ENCODE data around the gene CEP63.
"Not testable (repeated sequence)": the region's sequence is repeated elsewhere in the genome, so short reads cannot be mapped to it uniquely, and the experiment has no call there.

CEP63 gene

DNA sequence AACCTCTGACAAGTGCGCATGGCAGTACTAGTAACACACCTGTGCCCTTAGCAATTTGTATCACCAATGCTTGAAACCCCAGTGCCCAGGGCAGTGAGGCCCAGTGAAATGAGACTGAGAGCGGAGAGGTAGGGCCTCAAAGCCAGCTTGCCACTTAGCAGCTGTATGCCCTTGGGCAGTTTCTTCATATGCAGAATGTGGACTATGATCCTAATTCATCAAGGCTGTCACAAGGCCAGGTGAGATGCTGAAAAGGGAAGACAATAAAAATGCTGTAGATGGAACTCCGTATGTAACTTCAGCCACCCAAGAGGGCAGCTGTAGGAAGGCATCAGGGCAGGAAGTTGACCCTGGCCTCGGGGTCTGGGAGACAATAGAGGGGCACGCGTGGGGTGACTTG lies 90.6 kb downstream of the CEP63 start:
- H3K4me3 ChIP-seq (ENCODE audit: low read depth, low read length) = no peak overlapping the region
- TF ChIP-seq, protein P1, sequence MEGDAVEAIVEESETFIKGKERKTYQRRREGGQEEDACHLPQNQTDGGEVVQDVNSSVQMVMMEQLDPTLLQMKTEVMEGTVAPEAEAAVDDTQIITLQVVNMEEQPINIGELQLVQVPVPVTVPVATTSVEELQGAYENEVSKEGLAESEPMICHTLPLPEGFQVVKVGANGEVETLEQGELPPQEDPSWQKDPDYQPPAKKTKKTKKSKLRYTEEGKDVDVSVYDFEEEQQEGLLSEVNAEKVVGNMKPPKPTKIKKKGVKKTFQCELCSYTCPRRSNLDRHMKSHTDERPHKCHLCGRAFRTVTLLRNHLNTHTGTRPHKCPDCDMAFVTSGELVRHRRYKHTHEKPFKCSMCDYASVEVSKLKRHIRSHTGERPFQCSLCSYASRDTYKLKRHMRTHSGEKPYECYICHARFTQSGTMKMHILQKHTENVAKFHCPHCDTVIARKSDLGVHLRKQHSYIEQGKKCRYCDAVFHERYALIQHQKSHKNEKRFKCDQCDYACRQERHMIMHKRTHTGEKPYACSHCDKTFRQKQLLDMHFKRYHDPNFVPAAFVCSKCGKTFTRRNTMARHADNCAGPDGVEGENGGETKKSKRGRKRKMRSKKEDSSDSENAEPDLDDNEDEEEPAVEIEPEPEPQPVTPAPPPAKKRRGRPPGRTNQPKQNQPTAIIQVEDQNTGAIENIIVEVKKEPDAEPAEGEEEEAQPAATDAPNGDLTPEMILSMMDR (IDR thresholded peaks at IDR 0.05; ENCODE audit: insufficient read depth, low read depth, low read length, missing control alignments) = no peak
- DNase-seq (ENCODE audit: low read depth) = no peak

DNA sequence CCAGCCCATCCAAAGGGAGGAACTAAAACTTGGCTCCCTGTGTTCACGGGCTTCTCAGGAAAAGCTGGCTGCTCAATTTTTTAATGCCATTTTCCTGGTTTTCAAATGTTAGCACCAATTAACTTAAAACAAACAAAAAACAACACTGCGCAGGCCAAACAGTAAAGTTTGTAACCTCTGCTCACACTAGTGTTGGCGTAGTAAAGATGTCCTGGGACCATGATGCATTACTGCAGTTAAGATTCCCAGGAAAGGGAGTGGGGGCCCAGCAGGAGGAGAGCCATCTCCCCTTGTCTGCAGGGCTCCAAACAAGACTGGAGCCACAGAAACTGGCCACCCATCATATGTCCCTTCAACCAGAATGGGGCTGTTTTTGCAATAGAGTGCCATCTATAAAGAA lies 91.0 kb downstream of the CEP63 start:
- DNase-seq (ENCODE audit: low read depth) = no peak
- TF ChIP-seq, protein P1 (IDR thresholded peaks at IDR 0.05; ENCODE audit: insufficient read depth, low read depth, low read length, missing control alignments) = no peak
- no peak overlapping the region for H3K4me3 ChIP-seq (ENCODE audit: low read depth, low read length)

DNA sequence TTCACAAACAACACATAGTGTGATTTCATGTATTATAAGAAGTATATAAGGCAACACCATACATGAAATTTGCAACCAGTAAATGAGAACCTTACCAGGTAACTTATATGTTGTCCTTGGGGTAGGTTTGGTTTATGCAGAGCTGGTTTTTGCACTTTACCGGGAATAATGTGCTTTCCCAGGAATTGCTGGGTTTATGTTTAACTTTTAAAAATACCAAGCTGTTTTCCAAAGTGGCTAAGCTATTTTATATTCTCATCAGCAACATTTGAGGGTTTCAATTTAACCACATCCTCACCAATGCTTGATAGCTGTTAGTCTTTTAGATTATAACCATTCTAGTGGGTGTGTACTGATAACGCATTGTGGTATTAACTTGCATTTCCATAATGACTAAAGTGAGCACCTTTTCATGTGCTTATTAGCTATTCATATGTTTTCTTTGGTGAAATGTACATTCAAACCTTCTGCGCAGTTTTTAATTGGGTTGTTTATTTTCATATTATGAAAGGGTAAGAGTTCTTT lies 93.3 kb downstream of the CEP63 start:
- DNase-seq (ENCODE audit: low read depth) = no peak
- TF ChIP-seq, protein P1 (IDR thresholded peaks at IDR 0.05; ENCODE audit: insufficient read depth, low read depth, low read length, missing control alignments) = no peak
- H3K4me3 ChIP-seq (ENCODE audit: low read depth, low read length) = no peak overlapping the region

DNA sequence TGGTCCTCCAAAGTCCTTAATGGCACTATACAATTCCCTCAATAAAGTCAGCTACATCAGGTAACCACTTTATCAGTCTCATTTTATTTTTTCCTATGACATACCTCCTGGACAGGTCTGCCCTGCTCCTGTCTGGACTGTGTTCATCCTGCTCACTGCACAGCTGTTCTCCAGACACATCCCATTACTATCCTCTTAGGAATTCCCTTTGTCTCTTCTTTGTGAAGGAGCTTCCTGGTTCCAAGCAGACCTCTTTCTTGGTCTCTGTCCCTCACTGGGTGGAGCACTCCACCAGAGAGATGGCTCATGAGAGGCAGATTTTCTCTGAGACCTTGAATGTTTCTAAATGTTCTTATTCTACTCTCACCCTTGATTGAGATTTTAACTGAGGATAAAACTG lies 104.9 kb downstream of the CEP63 start:
- TF ChIP-seq, protein P1 (IDR thresholded peaks at IDR 0.05; ENCODE audit: insufficient read depth, low read depth, low read length, missing control alignments) = no peak
- no peak overlapping the region for H3K4me3 ChIP-seq (ENCODE audit: low read depth, low read length)
- DNase-seq (ENCODE audit: low read depth) = no peak

DNA sequence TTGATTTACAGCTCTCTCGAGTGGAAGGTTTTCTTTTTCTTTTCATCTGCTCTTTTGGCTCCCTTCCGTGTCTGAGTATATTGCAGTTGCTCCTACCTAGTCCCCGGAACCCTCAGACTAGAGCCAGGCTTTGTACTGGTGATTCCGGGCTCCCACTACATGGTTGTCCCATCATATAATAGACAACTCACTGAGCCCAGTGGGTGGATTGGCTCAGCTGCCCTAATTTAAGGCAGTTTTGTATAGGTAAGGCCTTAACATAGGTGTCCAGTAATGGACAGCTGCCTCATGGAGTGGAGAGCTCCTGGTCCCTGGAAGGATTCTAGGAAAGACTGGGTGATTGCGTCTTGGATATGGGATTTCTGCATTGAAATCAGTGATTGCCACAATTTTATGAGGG lies 106.9 kb downstream of the CEP63 start:
- TF ChIP-seq, protein P1 (IDR thresholded peaks at IDR 0.05; ENCODE audit: insufficient read depth, low read depth, low read length, missing control alignments) = no peak
- H3K4me3 ChIP-seq (ENCODE audit: low read depth, low read length) = no peak overlapping the region
- DNase-seq (ENCODE audit: low read depth) = no peak

DNA sequence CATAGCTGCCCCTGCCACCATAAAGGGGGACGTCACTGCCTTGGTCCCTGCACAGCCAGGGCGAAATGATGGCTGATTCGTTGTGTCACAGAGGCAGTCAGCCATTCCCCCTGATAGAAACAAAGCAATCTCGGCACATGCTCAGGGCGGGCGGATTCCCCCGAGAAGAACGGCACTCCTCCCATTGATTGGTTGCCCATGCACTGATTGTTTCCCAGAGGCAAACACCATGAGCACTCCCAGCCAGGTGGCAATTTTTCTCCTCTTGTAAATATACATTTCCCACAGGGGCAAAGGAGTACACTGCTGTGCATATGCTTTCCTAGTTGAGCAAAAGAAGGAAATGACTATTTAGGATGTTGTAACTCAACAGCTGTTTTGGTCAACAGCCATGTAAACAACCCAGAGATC lies 108.5 kb downstream of the CEP63 start:
- no peak for DNase-seq (ENCODE audit: low read depth)
- no peak overlapping the region for H3K4me3 ChIP-seq (ENCODE audit: low read depth, low read length)
- TF ChIP-seq, protein P1 (IDR thresholded peaks at IDR 0.05; ENCODE audit: insufficient read depth, low read depth, low read length, missing control alignments) = no peak

DNA sequence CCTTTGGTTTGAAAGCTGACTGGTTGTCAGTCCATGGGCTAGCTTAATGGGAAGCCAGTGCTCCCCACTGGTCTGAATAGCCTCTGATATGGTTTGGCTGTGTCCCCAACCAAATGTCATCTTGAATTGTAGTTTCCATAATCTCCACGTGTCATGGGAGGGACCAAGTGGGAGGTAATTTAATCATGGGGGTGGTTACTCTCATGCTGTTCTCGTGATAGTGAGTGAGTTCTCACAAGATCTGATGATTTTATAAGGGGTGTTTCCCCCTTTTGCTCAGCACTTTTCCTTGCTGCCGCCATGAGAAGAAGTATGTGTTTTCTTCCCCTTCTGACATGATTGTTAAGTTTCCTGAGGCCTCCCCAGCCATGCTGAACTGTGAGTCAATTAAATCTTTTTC lies 109.1 kb downstream of the CEP63 start:
- H3K4me3 ChIP-seq (ENCODE audit: low read depth, low read length); DNase-seq (ENCODE audit: low read depth): not testable (repeated sequence)
